Neural progenitor cell (in vitro differentiated cells): ENCODE results near the gene ATG16L2. TPM values are rescaled to one million over a fixed set of nuclear protein-coding genes. Genes with fewer than 3 reads are reported as not detected.

ENCODE experiments used
- DNase-seq: peaks from one replicate; pipeline ENCODE4 v3.0.0-alpha.2; 2016; ENCODE audit warnings: low spot score
- H2AFZ ChIP-seq: fragments of 200-600 bp; sonication (generic); replicated peaks from 2 replicates; pipeline ENCODE4 v1.6.1; 2016; ENCODE audit warnings: antibody characterized with exemption
- H3F3A ChIP-seq: fragments of 200-600 bp; sonication (generic); 2 replicates; pipeline ENCODE4 v1.6.1; 2016; ENCODE audit warnings: antibody characterized with exemption, low read depth
- H3K27ac ChIP-seq: fragments of 200-600 bp; sonication (generic); 2 replicates; pipeline ENCODE4 v1.5.1; 2016; ENCODE audit warnings: mild to moderate bottlenecking
- H3K27me3 ChIP-seq: fragments of 200-600 bp; sonication (generic); 2 replicates; pipeline ENCODE4 v1.6.1; 2016; ENCODE audit warnings: mild to moderate bottlenecking, moderate library complexity
- H3K36me3 ChIP-seq: fragments of 200-600 bp; sonication (generic); 2 replicates; pipeline ENCODE4 v1.5.1; 2016
- H3K4me1 ChIP-seq: fragments of 200-600 bp; sonication (generic); 2 replicates; pipeline ENCODE4 v1.6.1; 2016; ENCODE audit warnings: mixed run types
- H3K4me2 ChIP-seq: fragments of 200-600 bp; sonication (generic); 2 replicates; pipeline ENCODE4 v1.6.1; 2016
- H3K4me3 ChIP-seq: fragments of 200-600 bp; sonication (generic); 2 replicates; pipeline ENCODE4 v1.5.1; 2016
- H3K79me2 ChIP-seq: fragments of 200-600 bp; sonication (generic); 2 replicates; pipeline ENCODE4 v1.6.1; 2016; ENCODE audit warnings: low read depth
- H3K9ac ChIP-seq: fragments of 200-600 bp; sonication (generic); 2 replicates; pipeline ENCODE4 v1.6.1; 2016
- H3K9me3 ChIP-seq: fragments of 200-600 bp; sonication (generic); 2 replicates; pipeline ENCODE4 v1.5.1; 2016; ENCODE audit warnings: low read depth
- H4K20me1 ChIP-seq: fragments of 200-600 bp; sonication (generic); 2 replicates; pipeline ENCODE4 v1.6.1; 2016; ENCODE audit warnings: low read depth
- H3K27ac Mint-ChIP-seq: 3 replicates; pipeline ENCODE4 v1.8.0; 2021; ENCODE audit warnings: mixed read lengths
- H3K27me3 Mint-ChIP-seq: 2 replicates; pipeline ENCODE4 v1.8.0; 2022; ENCODE audit warnings: low read depth, mild to moderate bottlenecking, inconsistent platforms, moderate library complexity, mixed read lengths; ENCODE audit not compliant: insufficient read depth
- H3K36me3 Mint-ChIP-seq: 3 replicates; pipeline ENCODE4 v1.8.0; 2021; ENCODE audit warnings: mixed read lengths
- H3K4me1 Mint-ChIP-seq: 3 replicates; pipeline ENCODE4 v1.8.0; 2021; ENCODE audit warnings: mixed read lengths
- H3K4me3 Mint-ChIP-seq: 3 replicates; pipeline ENCODE4 v1.8.0; 2021; ENCODE audit warnings: mild to moderate bottlenecking, moderate library complexity, mixed read lengths
- H3K9me3 Mint-ChIP-seq: 3 replicates; pipeline ENCODE4 v1.8.0; 2020; ENCODE audit warnings: mixed read lengths
- EZH2 ChIP-seq: fragments of 200-600 bp; sonication (generic); IDR thresholded peaks from 2 replicates; pipeline ENCODE4 v1.6.1; 2017; ENCODE audit warnings: antibody characterized with exemption, mild to moderate bottlenecking, moderate library complexity
- EZH2phosphoT487 ChIP-seq: fragments of 200-600 bp; sonication (generic); IDR thresholded peaks from 2 replicates; pipeline ENCODE4 v1.6.1; 2017; ENCODE audit warnings: antibody characterized with exemption
- total RNA-seq: library from RNA; depleted of rRNA; stranded (reverse); fragments of >200 nt; gene quantifications from 2 replicates; pipeline ENCODE4 v1.2.3, GENCODE V29; 2015; ENCODE audit warnings: low replicate concordance
- TF ChIP-seq, protein P1 (sequence below): fragments of 200-600 bp; sonication (generic); IDR thresholded peaks from 2 replicates; pipeline ENCODE4 v1.5.1; 2017; ENCODE audit warnings: antibody characterized with exemption, mild to moderate bottlenecking

The ATG16L2 gene
- total RNA-seq, 1 donor from 2014 or later = 20.5 TPM

DNA sequence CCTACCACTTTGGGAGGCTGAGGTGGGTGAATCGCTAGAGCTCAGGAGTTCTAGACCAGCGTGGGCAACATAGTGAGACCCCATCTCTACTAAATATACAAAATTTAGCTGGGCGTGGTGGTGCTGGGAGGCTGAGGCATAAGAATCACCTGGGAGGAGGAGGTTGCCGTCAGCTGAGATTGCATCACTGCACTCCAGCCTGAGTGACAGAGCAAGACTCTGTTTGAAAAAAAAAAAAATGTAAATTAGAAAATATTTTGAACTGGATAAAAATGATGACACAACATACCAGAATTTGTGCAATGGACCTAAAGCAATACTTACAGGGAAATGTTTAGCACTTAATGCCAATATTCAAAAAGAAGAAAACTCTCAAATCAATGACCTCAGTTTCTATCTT is 46.4 kb downstream of the ATG16L2 start:
- Histone ChIP-seq H3K9ac (no peak overlapping the region), H3K4me2 (no peak overlapping the region), H3K36me3 (no peaks in the 10 kb centered on the region), H3K79me2 (no peaks in the 10 kb centered on the region), H3K27ac (no peak overlapping the region), H3K27me3 (no peaks in the 10 kb centered on the region), H3K9me3 (no peaks in the 10 kb centered on the region), H3K4me3 (no peak overlapping the region), H3F3A (no peaks in the 10 kb centered on the region), H2AFZ (no peak overlapping the region), H4K20me1 (no peaks in the 10 kb centered on the region), H3K4me1 (no peaks in the 10 kb centered on the region)
- no peaks in the 10 kb centered on the region for H3K27me3 Mint-ChIP-seq
- TF ChIP-seq EZH2 (no peak), EZH2phosphoT487 (no peak)
- TF ChIP-seq, protein P1, sequence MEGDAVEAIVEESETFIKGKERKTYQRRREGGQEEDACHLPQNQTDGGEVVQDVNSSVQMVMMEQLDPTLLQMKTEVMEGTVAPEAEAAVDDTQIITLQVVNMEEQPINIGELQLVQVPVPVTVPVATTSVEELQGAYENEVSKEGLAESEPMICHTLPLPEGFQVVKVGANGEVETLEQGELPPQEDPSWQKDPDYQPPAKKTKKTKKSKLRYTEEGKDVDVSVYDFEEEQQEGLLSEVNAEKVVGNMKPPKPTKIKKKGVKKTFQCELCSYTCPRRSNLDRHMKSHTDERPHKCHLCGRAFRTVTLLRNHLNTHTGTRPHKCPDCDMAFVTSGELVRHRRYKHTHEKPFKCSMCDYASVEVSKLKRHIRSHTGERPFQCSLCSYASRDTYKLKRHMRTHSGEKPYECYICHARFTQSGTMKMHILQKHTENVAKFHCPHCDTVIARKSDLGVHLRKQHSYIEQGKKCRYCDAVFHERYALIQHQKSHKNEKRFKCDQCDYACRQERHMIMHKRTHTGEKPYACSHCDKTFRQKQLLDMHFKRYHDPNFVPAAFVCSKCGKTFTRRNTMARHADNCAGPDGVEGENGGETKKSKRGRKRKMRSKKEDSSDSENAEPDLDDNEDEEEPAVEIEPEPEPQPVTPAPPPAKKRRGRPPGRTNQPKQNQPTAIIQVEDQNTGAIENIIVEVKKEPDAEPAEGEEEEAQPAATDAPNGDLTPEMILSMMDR = no peak
- H3K36me3 Mint-ChIP-seq = peaks cover 7% of the 10 kb centered on the region
- no peak for DNase-seq
- peaks cover 2% of the 10 kb centered on the region for H3K4me1 Mint-ChIP-seq
- H3K9me3 Mint-ChIP-seq = no peaks in the 10 kb centered on the region
- no peak overlapping the region for H3K27ac Mint-ChIP-seq
- no peak overlapping the region for H3K4me3 Mint-ChIP-seq

DNA sequence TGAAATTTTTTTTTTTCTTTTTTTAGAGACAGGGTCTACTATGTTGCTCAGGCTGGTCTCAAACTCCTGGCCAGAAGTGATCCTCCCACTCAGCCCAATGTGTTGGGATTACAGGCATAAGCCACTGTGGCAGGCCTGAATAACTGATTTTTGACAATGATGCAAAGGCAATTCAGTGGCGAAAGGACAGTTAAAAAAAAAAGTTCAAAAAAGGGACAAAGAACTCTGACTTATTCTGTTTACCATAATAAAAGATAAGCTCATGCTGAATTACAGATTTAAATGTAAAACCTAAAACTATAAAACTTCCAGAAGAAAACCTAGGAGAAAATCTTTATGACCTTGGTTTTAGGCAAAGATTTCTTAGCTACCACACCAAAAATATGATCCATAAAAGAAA is 48.9 kb downstream of the ATG16L2 start:
- Histone ChIP-seq H2AFZ (no peak overlapping the region), H3K79me2 (no peaks in the 10 kb centered on the region), H3K4me3 (no peak overlapping the region), H3F3A (no peaks in the 10 kb centered on the region), H3K4me2 (no peak overlapping the region), H3K27ac (no peak overlapping the region), H3K9me3 (no peaks in the 10 kb centered on the region), H3K4me1 (no peaks in the 10 kb centered on the region), H4K20me1 (no peaks in the 10 kb centered on the region), H3K27me3 (no peaks in the 10 kb centered on the region), H3K36me3 (no peaks in the 10 kb centered on the region), H3K9ac (no peak overlapping the region)
- TF ChIP-seq EZH2 (no peak), EZH2phosphoT487 (no peak)
- TF ChIP-seq, protein P1 = no peak
- Mint-ChIP-seq H3K9me3 (no peaks in the 10 kb centered on the region), H3K27ac (no peak overlapping the region), H3K4me1 (peaks cover 2% of the 10 kb centered on the region), H3K27me3 (no peaks in the 10 kb centered on the region), H3K36me3 (peaks cover 15% of the 10 kb centered on the region), H3K4me3 (no peak overlapping the region)
- DNase-seq = no peak

DNA sequence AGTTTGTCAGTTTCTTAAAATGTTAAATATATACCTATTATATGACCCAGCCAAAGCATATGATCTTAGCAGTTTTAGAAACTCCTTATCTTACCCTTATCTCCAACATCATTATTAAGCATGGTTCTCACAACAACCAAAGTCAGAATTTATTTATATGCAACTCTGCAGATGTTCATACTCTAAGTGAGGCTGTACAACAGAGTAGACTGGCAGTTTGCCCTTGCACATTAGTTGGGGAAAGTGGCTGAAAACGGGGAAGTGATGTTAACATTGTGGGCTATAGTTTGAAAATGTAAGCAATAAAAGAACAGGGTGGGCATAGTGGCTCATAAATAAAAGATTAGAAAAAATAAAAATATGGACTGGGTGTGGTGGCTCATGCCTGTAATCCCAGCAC is 49.7 kb downstream of the ATG16L2 start:
- Histone ChIP-seq H3K36me3 (no peaks in the 10 kb centered on the region), H3K27me3 (no peaks in the 10 kb centered on the region), H2AFZ (no peak overlapping the region), H3K79me2 (no peaks in the 10 kb centered on the region), H3F3A (no peaks in the 10 kb centered on the region), H3K9ac (no peak overlapping the region), H3K9me3 (no peaks in the 10 kb centered on the region), H3K27ac (no peak overlapping the region), H3K4me1 (no peaks in the 10 kb centered on the region), H4K20me1 (no peaks in the 10 kb centered on the region), H3K4me2 (no peak overlapping the region), H3K4me3 (no peak overlapping the region)
- H3K4me1 Mint-ChIP-seq = peaks cover 2% of the 10 kb centered on the region
- H3K27ac Mint-ChIP-seq = no peak overlapping the region
- DNase-seq = no peak
- no peaks in the 10 kb centered on the region for H3K9me3 Mint-ChIP-seq
- H3K4me3 Mint-ChIP-seq = no peak overlapping the region
- no peaks in the 10 kb centered on the region for H3K27me3 Mint-ChIP-seq
- H3K36me3 Mint-ChIP-seq = peaks cover 17% of the 10 kb centered on the region
- TF ChIP-seq, protein P1 = no peak
- TF ChIP-seq EZH2phosphoT487 (no peak), EZH2 (no peak)
